Measurements from ENCODE around the gene ASAP3. TPM values are rescaled to one million over a fixed set of nuclear protein-coding genes. Genes with fewer than 3 reads are reported as not detected.

ASAP3 gene
- total and polyA plus RNA-seq, 2 donors (not counting 3 experiments of a cell fraction or from before 2014, with no cell fraction given) = 12.5 to 14.2 TPM

GRCh38 chr1:23514111-23514679, 30.2 kb upstream of the ASAP3 start:
- no peaks in the 10 kb centered on the region for H3K9me1 ChIP-seq (replicated peaks; ENCODE audit: control insufficient read depth, extremely low read depth, insufficient read depth, low read length)
- POLR2A ChIA-PET = no interaction called here
- BruUV-seq (replicated peaks) = no TSS peak

More at GRCh38 chr1:23514111-23514679, 30.2 kb upstream of the ASAP3 start:
- intact Hi-C loops (cut with micrococcal nuclease) (no loop called here), dilution Hi-C loops (cut with MboI; ENCODE audit: extremely low pct_ligation_motif_present, low sequenced_read_pairs) (no loop called here)
- Histone ChIP-seq H3K9ac (replicated peaks; ENCODE audit: extremely low read depth, insufficient read depth, low read length) (no peak overlapping the region), H3K4me2 (ENCODE audit: insufficient read depth, low read length) (no peak overlapping the region), H3K27me3 (ENCODE audit: control insufficient read depth in 2 of 2, insufficient read depth in 2 of 2, low read length in 2 of 2) (no peaks in the 10 kb centered on the region), H3K79me2 (ENCODE audit: control insufficient read depth, insufficient read depth, low read length) (no peaks in the 10 kb centered on the region), H3K4me3 (replicated peaks in 1 of 3; ENCODE audit: insufficient read depth in 1 of 3, low read depth in 1 of 3, low read length in 3 of 3) (no peak overlapping the region), H4K20me1 (replicated peaks; ENCODE audit: control insufficient read depth, extremely low read depth, insufficient read depth, low read length) (no peaks in the 10 kb centered on the region), H2AFZ (ENCODE audit: low read depth, low read length) (no peak overlapping the region), H3K27ac (ENCODE audit: insufficient read depth, low read depth, low read length) (no peak overlapping the region), H3K4me1 (ENCODE audit: control insufficient read depth, extremely low read depth, insufficient read depth, low read length) (no peaks in the 10 kb centered on the region), H3K9me3 (replicated peaks; ENCODE audit: control insufficient read depth, insufficient read depth, low read length) (no peaks in the 10 kb centered on the region), H3K36me3 (ENCODE audit: control insufficient read depth in 2 of 2, extremely low read depth in 1 of 2, insufficient read depth in 2 of 2, low read length in 2 of 2) (peaks cover 0 to 2% of the 10 kb centered on the region in 2 experiments)
- DNase-seq (ENCODE audit: low read depth, low spot score) (no peak), FAIRE-seq (no peak)
- TF ChIP-seq MYC (IDR thresholded peaks at IDR 0.05; ENCODE audit: low read depth, low read length) (no peak), JUN (IDR thresholded peaks at IDR 0.05; ENCODE audit: borderline replicate concordance, insufficient read depth, insufficient read length, low read depth) (no peak), FOS (IDR thresholded peaks at IDR 0.05; ENCODE audit: borderline replicate concordance, insufficient read depth, low read length) (no peak), GATA2 (IDR thresholded peaks at IDR 0.05; ENCODE audit: insufficient read depth, insufficient read length, low read depth, low read length) (no peak), MAX (IDR thresholded peaks at IDR 0.05; ENCODE audit: insufficient read depth, insufficient read length) (no peak), POLR2A (IDR thresholded peaks at IDR 0.05; ENCODE audit: low read depth, low read length) (no peak), CTCF (IDR thresholded peaks at IDR 0.05; ENCODE audit: extremely low read depth in 1 of 2, insufficient read depth in 1 of 2, low read depth in 1 of 2, low read length in 2 of 2) (no peak), EZH2 (IDR thresholded peaks at IDR 0.05; ENCODE audit: borderline replicate concordance, low read depth, low read length, severe bottlenecking) (no peak), POLR2AphosphoS5 (IDR thresholded peaks at IDR 0.05; ENCODE audit: insufficient read depth, low read depth, low read length) (no peak)
- CTCF ChIA-PET = interaction anchor here (0.7 to 3.3 kb wide), 3 partner anchors 16 to 123 kb away, joined by 3 to 21 read pairs (median 3); no protein-coding TSS in a partner anchor

Data from endothelial cell of umbilical vein (primary cell).